Brain pericyte (primary cell): ENCODE measurements around the gene RBP5.

ENCODE experiments used
- DNase-seq: peaks from one replicate; pipeline ENCODE4 v3.0.0-alpha.2; 2012; ENCODE audit warnings: low read depth, low spot score

Gene RBP5

GRCh38 chr12:7101694-7102131 is 27.0 kb downstream of the RBP5 start:
- DNase-seq: no peak

GRCh38 chr12:7101047-7101693 is 27.5 kb downstream of the RBP5 start:
- DNase-seq: no peak

GRCh38 chr12:7100239-7100638 is 28.4 kb downstream of the RBP5 start:
- DNase-seq: no peak

DNA sequence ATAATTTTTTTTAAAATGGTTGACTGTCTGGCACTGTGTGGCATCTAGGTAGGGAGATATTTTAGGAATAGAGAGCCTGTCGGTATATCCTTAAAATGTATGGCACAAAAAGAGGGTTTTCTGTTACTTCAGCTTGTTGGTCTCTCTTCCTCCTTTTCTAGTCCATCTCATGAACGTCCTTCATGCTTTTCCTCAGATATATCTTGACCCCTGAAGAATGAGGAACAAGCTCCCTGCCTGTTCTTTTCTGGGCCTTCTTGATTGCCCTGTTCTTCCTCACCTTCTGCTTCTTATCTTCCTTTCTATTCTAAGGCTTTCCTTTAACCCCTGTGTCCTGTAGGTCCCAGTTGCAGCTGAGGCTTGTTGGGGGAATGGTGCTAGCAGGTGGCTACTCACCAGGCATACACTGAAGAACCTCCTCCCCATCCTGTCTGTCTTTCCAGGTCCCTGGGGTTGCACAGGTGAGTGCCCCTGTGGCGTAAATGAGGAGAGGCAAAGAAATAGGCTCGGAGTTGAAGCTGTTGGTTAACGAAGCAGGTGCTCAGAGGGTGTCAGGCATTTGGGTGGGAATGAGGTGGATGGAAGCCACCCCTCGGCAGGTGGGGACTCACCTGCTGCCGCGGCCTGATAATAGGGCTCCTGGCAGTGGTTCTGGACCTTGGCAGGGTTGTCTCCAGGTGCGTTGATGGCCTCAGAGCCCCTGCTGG is 29.2 kb downstream of the RBP5 start:
- DNase-seq: no peak

DNA sequence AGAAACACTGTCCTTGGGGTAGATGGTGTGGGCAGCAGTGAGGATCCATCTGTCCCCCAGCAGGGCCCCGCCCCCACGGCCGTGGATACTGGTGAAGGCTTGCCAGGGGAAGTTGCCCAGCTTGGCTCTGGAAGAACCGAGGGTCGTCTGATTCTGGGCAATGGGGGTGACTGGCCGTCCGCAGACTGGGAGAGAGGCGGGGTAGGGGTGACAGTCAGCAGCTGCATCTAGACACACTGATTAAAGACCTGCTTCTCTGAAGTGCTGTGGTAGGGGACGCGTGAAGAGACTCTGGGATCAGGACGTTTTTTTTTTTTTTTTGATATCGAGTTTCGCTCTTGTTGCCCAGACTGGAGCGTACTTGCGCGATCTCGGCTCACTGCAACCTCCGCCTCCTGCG is 31.7 kb downstream of the RBP5 start:
- DNase-seq: no peak

DNA sequence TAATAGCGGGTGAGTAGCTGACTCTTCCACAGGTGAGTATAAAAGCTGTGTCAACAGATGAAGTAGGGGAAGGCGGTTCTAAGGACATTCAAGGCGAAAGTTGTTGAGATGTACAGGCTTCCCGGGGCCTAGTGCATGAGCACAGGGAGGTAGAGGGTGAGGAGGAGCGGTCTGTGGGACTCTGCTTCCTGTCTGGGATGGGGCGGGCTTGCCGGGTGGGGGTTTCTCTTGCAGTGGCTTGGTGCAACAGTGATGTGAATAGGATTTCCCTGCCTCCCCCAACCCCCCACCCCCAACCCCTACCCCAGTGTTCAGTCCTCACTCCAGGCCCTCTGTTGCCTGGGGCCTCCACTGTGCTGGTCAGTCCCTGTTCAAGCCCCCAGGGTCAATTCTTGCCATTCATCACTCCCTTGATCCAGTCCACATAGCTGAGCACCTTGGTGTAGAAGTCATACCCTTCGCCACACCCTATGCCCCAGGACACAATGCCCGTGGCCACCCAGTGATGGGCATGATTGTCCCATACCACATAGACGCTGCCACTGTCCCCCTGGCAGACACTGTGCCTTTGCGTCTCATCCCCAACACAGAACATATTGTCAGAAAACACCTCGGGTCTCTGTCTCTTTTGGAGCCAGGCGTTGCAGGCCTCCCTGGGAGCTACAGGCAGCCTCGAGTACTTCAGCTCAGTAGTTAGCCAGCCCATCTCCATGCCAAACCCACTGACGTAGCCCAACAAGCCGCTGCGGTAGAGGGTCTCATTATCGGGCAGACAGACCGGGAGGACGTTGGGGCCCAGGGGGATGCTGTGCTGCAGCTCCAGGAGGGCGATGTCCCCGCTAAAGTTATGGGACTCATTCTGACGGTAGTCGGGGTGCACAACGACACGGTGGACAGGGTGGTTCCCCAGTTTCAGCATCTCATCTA is 32.4 kb downstream of the RBP5 start:
- DNase-seq: no peak

- no peak for DNase-seq
Observed at GRCh38 chr12:7093892-7094291, 34.8 kb downstream of the RBP5 start.

DNA sequence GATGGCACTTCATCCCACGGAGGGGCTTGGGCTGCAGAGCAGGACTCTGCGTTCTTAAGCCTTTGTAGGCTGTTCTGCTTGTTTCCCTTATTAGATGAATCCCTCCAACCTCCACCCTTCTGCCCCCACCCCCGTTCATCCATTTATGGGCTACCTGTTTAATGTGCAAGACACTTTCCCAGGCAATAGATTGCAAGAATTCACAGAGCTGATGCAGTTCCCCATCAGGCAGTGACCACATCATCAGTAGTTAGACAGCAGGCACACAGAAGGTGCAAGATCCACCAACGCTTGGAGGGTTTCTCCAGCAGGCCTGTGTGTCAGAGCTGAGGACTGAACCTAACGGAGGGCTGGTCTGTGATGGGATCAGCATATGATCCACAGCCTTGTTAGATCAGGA is 35.2 kb downstream of the RBP5 start:
- no peak for DNase-seq

DNA sequence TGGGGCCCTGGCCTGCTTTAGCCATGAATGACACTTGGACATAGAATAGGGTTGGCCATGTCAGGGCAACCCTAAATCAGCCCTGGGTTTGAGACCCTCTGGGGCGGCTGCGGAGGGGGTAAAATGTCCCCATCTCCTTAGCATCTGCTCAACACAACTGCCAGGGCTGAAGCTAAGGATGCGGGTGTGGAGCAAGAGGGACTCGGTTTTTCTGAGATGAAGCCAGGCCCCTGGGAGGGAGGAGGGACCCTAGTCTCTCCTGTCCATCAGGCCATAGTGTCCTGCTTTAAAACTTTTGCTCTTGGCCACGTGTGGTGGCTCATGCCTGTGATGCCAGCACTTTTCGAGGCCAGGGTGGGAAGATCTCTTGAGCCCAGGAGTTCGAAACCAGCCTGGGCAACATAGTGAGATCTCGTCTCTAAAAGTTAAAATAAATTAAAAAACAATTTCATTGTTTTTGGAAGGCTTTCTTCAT is 35.7 kb downstream of the RBP5 start:
- DNase-seq: no peak

GRCh38 chr12:7092229-7092985 is 36.3 kb downstream of the RBP5 start, which contains the start of gene C1R:
Gene C1R (minus strand): TSS chr12:7092445. CDS start chr12:7092388, 57 bp downstream.
- DNase-seq: peak; percentile 60

- DNase-seq: no peak
Observed at GRCh38 chr12:7091660-7092228, 36.9 kb downstream of the RBP5 start.

GRCh38 chr12:7091171-7091570 is 37.5 kb downstream of the RBP5 start:
- DNase-seq: no peak

DNA sequence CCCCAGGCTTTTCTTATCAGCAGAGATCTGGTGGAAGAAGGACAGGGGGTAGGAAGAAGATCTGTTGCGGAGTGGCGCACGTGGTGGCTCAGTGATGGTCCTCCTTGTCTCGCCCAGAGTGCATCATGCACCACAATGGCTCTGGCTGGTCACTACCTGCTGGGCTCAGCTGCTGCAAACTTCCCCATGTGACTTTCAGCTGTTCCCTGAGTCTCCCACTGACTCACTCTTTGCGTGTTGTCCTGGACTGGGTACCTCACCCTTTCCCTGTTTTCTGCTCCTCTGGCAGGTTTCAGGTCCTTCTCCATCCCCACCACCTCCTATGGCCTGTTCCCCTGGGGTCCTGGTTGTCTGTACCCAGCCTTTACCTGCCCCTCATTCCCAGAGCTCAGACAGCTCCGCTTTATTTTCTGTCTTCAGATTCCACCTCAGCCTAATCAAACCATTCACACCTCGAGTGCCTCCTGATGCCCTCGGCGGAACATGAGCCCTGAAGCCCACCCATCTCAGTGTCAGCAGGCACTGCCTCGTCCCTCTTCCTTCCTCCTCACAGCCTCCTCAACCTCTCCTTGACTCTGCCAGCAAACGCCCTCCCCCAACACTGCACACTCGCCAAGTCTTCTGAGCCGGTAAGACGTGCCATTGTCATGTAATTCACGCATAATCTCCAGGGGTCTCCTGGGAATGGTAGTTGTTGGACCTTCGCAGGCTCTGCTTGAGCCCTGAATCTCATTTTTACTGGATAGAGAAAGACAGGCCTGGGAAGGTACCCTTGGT is 38.3 kb downstream of the RBP5 start:
- DNase-seq: no peak

DNA sequence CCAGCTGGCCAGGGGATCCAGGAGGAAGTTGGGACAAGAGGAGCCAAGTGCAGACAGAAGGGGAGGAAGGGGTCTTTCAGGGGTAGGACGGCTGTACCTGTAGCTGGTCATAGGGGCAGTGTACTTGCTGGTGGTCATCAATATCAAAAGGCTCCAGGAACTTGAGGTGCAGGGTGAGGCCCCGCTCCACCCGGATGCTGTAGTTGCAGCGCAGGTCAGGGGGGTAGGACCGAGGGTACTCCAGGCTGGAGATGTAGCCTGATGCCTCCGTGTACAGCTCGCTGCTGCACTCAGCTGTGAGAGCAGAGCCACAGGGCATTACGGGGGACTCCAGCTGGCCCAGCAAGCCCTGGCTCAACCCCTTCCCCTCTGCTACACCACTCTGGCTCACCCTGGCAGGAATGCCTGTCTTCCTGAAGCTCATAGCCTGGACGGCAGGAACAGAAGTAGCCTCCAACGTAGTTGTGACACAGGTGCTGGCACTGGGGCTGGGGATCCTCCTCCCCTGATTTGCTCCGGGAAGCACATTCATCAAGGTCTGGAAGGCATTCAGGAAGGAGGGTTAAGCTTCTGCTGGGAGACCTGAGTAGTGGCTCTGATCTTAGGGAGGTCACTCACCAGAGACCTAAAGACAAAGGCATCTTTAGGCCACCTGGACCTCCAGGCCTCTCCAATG is 39.4 kb downstream of the RBP5 start:
- DNase-seq: no peak

DNA sequence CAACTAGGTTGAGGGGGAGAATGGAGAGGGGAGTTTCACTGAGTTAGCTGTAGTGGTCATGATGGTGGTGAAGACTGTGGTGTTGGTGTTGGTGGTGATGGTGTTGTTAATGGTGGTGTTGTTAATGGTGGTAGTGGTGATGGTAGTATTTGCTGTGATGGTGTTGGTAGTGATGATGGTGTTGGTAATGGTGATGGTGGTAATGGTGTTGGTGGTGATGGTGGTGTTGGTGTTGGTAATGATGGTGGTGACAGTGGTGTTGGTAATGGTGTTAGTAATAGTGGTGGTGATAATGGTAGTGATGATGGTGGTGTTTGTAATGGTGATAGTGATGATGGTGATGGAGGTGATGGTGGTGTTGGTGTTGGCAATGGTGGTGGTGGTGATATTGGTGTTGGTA is 45.6 kb downstream of the RBP5 start:
- DNase-seq: no peak

GRCh38 chr12:7081037-7081436 is 47.7 kb downstream of the RBP5 start:
- DNase-seq: no peak

- DNase-seq: no peak
Observed at GRCh38 chr12:7079826-7080125, 48.9 kb downstream of the RBP5 start.

GRCh38 chr12:7078163-7078562 is 50.5 kb downstream of the RBP5 start:
- no peak for DNase-seq

GRCh38 chr12:7076493-7076892 is 52.2 kb downstream of the RBP5 start:
- DNase-seq: no peak

DNA sequence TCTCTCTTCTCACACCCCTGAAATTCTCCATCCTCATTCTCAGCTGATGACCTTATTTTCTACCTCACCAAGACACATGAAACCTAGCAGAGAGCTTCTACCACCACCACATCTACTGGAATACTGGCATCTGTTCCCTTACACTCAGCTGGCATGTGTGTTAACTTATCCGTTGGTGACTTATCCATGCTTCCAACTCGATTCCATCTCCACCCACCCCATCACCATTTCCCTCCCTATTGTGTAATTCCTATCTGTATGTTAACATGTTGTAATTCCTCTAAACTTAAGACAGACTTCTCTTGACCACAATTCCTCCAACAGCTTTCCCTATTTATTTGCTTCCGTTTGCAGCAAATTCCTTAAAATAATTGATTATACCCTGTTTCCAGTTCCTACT is 52.8 kb downstream of the RBP5 start:
- DNase-seq: no peak
